Body of pancreas (tissue), 4 donors: ENCODE measurements around the gene PDE2A.

Experiments
- POLR2A ChIP-seq, 3 donors: fragments of 450-650 bp; IDR thresholded peaks; one replicate each; pipeline ENCODE4 v1.6.1; 2016; ENCODE audit warnings: antibody characterized with exemption in 3 of 3, mild to moderate bottlenecking in 2 of 3
- TF ChIP-seq, protein P1 (sequence below), 7 experiments: fragments of 450-650 bp in 4 of 7; fragments of 200-600 bp in 3 of 7; sonication (generic) in 3 of 7; IDR thresholded peaks; one replicate each; pipeline ENCODE4 v1.5.1; 2016 to 2019; ENCODE audit warnings: antibody characterized with exemption in 7 of 7

DNA sequence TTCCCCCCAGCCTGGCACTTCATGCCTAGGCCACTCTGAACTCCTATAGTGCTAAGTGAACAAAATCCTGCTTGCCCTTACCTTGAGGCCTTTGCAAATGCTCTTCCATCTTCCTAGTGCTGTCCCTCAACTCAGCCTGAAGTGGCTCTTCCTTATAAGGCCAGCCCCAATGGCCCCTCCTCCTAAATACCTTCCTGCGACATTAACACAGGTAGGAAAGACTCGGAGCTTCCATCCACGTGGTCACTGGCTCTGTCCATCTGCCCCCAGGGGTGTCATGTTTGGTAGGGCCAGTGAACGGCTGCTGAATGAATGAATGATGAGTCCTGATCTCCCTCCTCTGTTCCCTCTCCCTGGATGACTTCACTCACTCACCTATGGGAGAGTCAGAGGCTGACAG lies 4.2 kb downstream of the PDE2A start:
- no peak for TF ChIP-seq POLR2A (IDR thresholded peaks at IDR 0.05)
- TF ChIP-seq, protein P1, sequence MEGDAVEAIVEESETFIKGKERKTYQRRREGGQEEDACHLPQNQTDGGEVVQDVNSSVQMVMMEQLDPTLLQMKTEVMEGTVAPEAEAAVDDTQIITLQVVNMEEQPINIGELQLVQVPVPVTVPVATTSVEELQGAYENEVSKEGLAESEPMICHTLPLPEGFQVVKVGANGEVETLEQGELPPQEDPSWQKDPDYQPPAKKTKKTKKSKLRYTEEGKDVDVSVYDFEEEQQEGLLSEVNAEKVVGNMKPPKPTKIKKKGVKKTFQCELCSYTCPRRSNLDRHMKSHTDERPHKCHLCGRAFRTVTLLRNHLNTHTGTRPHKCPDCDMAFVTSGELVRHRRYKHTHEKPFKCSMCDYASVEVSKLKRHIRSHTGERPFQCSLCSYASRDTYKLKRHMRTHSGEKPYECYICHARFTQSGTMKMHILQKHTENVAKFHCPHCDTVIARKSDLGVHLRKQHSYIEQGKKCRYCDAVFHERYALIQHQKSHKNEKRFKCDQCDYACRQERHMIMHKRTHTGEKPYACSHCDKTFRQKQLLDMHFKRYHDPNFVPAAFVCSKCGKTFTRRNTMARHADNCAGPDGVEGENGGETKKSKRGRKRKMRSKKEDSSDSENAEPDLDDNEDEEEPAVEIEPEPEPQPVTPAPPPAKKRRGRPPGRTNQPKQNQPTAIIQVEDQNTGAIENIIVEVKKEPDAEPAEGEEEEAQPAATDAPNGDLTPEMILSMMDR (IDR thresholded peaks at IDR 0.05): no peak
